Measurements from ENCODE around the gene NOTCH1. TPM values are rescaled to one million over a fixed set of nuclear protein-coding genes. Genes with fewer than 3 reads are reported as not detected.

The NOTCH1 gene
- total RNA-seq, 3 donors from 2014 or later (not counting 1 experiment from before 2014, with no cell fraction given), result 126 to 228 (median 192) TPM

DNA sequence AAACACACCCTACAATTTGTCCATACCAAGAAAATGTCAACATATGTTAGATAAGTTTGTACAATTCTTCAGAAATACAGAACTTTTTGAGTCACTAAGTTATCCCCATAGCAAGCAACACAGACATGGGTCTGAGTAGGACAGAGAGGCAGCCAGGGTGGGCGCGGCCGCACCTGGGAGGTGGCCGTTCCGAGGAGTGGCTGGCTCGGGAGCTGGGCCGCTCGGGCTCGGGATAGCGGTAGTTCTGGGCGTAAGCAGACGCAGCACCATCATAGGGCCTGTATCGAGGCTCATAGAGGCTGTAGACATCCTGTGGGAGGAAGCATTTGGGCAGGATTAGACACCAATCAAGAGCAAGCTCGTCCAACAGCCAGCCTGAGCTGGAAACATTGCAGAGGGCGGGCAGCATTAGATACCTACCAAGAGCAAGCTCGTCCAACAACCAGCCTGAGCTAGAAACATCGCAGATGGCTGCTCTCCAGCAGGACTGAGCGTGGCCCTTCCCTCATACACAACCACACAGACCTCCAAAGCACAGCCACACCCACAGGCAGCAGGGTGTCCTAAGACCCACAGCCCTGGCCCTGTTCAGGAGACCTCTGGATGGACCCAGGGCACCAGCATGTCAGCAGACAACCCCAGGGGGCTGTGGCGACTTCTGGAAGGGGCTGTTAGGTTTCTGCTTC, 73.9 kb downstream of the NOTCH1 start:
- Mint-ChIP-seq H3K36me3 (no peaks in the 10 kb centered on the region), H3K27me3 (ENCODE audit: low read depth in 2 of 2) (no peaks in the 10 kb centered on the region), H3K9me3 (no peaks in the 10 kb centered on the region), H3K4me1 (peaks cover 0 to 7% of the 10 kb centered on the region in 2 donors), H3K4me3 (no peak overlapping the region), H3K27ac (no peak overlapping the region)
- ATAC-seq (no peak), DNase-seq (no peak)
- no peaks in the 10 kb centered on the region for H3K4me1 ChIP-seq (ENCODE audit: control insufficient read depth, insufficient read depth, low read length)
- H3K27me3 ChIP-seq (ENCODE audit: control insufficient read depth, insufficient read depth, low read length), result no peaks in the 10 kb centered on the region
- H3K27ac ChIP-seq (ENCODE audit: low read length), result no peak overlapping the region
- TF ChIP-seq CTCF (IDR thresholded peaks at IDR 0.05), result no peak
- H3K36me3 ChIP-seq (ENCODE audit: control insufficient read depth, insufficient read depth, low read length), result peaks cover 93% of the 10 kb centered on the region
- no peaks in the 10 kb centered on the region for H3K9me3 ChIP-seq (ENCODE audit: control insufficient read depth, insufficient read depth, low read length)
- intact Hi-C loops (cut with micrococcal nuclease), result no loop called here
- WGBS (ENCODE audit: insufficient coverage), result 96% methylated on average over 19 of the region's 19 CpGs
- H3K4me3 ChIP-seq (ENCODE audit: low read length), result no peak overlapping the region

DNA sequence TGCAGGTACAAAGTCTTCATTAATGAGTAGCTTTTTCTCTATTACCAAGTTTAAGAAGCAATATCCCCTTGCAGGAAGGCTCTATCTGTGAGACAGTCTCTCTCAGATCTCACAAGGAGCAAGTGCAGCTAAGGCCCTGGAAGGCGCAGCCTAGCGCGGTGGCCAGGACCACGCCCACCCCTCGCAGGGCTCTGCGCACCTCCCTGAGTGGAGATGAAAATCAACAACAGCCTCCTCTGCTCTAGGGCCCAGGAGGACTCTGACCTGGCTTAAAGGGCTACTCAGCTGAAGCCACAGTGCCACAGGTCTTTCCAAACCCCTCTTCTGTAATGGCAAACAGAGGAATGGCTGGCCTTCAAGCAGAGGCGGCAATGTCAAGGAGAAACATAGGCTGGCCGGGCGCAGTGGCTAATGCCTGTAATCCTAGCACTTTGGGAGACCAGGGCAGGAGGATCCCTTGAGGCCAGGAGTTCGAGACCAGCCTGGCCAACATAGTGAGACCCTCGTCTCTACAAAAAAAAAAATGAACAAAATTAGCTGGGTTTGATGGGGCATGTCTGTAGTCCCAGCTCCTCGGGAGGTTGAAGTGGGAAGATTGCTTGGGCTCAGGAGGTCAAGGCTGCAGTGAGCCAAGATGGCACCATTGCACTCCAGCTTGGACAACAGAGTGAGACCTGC, 74.9 kb downstream of the NOTCH1 start:
- Histone ChIP-seq H3K27ac (ENCODE audit: low read length) (no peak overlapping the region), H3K27me3 (ENCODE audit: control insufficient read depth, insufficient read depth, low read length) (no peaks in the 10 kb centered on the region), H3K4me3 (ENCODE audit: low read length) (no peak overlapping the region), H3K9me3 (ENCODE audit: control insufficient read depth, insufficient read depth, low read length) (no peaks in the 10 kb centered on the region), H3K36me3 (ENCODE audit: control insufficient read depth, insufficient read depth, low read length) (peaks cover 93% of the 10 kb centered on the region), H3K4me1 (ENCODE audit: control insufficient read depth, insufficient read depth, low read length) (no peaks in the 10 kb centered on the region)
- Mint-ChIP-seq H3K27me3 (ENCODE audit: low read depth in 2 of 2) (no peaks in the 10 kb centered on the region), H3K4me3 (no peak overlapping the region), H3K27ac (no peak overlapping the region), H3K4me1 (peaks cover 0 to 7% of the 10 kb centered on the region in 2 donors), H3K9me3 (no peaks in the 10 kb centered on the region), H3K36me3 (no peaks in the 10 kb centered on the region)
- no peak for TF ChIP-seq CTCF (IDR thresholded peaks at IDR 0.05)
- intact Hi-C loops (cut with micrococcal nuclease), result no loop called here
- DNase-seq (no peak), ATAC-seq (no peak)
- 97% methylated on average over 12 of the region's 12 CpGs for WGBS (ENCODE audit: insufficient coverage)

DNA sequence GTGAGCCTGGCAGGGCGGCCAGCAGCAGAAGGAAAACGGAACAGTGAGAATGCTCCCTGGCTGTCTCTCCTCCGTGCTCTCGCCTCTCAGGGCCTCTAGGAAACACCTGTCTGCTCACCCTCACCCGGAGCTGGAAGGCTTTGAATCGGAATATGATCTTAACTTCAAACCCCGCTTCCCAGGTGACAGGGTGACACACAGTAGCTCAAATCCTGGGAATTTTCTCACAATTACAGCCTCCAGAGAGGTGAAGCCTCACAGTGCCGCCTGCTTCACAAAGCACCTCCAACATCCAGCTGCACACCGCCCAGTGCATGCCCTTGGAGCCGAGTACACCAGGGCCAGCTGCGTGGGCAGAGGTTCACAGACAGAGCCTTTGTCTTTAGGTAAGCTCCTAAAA, 75.5 kb downstream of the NOTCH1 start:
- peaks cover 0 to 7% of the 10 kb centered on the region in 2 donors for H3K4me1 Mint-ChIP-seq
- DNase-seq, result no peak
- no peaks in the 10 kb centered on the region for H3K9me3 ChIP-seq (ENCODE audit: control insufficient read depth, insufficient read depth, low read length)
- no peak overlapping the region for H3K27ac ChIP-seq (ENCODE audit: low read length)
- no peak overlapping the region for H3K27ac Mint-ChIP-seq
- no peaks in the 10 kb centered on the region for H3K27me3 ChIP-seq (ENCODE audit: control insufficient read depth, insufficient read depth, low read length)
- peaks cover 93% of the 10 kb centered on the region for H3K36me3 ChIP-seq (ENCODE audit: control insufficient read depth, insufficient read depth, low read length)
- no peaks in the 10 kb centered on the region for H3K36me3 Mint-ChIP-seq
- 98% methylated on average over 11 of the region's 11 CpGs for WGBS (ENCODE audit: insufficient coverage)
- no peak for TF ChIP-seq CTCF (IDR thresholded peaks at IDR 0.05)
- H3K27me3 Mint-ChIP-seq (ENCODE audit: low read depth in 2 of 2), result no peaks in the 10 kb centered on the region
- no peak overlapping the region for H3K4me3 Mint-ChIP-seq
- no peaks in the 10 kb centered on the region for H3K4me1 ChIP-seq (ENCODE audit: control insufficient read depth, insufficient read depth, low read length)
- intact Hi-C loops (cut with micrococcal nuclease), result no loop called here
- ATAC-seq, result no peak
- no peak overlapping the region for H3K4me3 ChIP-seq (ENCODE audit: low read length)
- no peaks in the 10 kb centered on the region for H3K9me3 Mint-ChIP-seq
